Activated naive CD8-positive, alpha-beta T cell (primary cell): Measurements from ENCODE around the gene ARL1.
"Not testable (repeated sequence)": the region's sequence is repeated elsewhere in the genome, so short reads cannot be mapped to it uniquely, and the experiment has no call there.

Experiments used
- H3K27ac Mint-ChIP-seq: one replicate; pipeline ENCODE4 v1.8.0; 2021; ENCODE audit warnings: mixed read lengths
- H3K27me3 Mint-ChIP-seq: one replicate; pipeline ENCODE4 v1.8.0; 2021; ENCODE audit warnings: mixed read lengths
- H3K36me3 Mint-ChIP-seq: one replicate; pipeline ENCODE4 v1.8.0; 2021; ENCODE audit warnings: mixed read lengths
- H3K4me1 Mint-ChIP-seq: one replicate; pipeline ENCODE4 v1.8.0; 2021; ENCODE audit warnings: low read depth, mixed read lengths
- H3K4me3 Mint-ChIP-seq: one replicate; pipeline ENCODE4 v1.8.0; 2021; ENCODE audit warnings: mild to moderate bottlenecking, mixed read lengths
- H3K9me3 Mint-ChIP-seq: one replicate; pipeline ENCODE4 v1.8.0; 2021; ENCODE audit warnings: low read depth, mixed read lengths

The ARL1 gene

DNA sequence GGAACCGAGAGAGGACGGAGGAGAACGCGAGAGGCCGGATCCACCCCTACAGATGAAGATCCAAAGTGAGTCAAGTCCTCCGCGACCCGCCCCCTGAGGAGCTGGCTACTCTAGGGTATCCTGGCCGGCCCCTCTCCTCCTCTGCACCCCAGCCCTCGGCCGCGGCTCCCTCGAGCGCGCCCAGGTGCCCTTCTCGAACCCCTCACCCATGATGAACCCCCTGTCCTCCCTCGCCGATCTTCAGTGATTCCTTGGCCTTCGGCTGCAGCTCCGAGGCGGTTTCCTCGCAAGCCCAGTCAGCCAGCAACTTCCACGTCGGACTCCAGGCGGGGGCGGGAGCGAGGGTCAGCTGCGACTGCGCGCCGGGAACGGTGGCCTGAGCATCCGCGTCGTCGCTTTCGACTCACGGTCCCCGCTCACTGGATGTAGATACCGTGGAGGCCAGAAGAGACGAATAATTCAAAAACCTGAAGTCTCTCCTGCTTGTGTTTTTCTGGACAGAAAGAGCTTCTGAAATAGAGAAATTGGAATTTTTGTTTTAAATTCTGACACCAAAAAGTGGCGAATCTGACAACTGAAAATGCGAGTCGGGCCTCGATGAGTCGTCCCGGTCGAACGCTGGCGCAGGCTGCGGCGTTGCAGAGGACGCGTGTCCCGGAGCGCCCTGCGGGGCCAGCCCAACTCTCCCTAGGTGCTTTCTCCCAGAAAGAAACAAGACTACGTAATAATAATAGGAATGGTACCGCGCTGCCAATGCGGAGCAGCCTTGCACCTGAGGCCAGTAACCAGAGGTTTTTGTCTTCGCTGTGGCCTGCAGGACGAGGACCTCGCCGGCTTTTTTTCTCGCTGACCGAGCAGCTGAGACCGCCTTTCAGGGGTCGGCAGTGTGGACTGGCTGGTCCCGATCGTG, at the start of gene ARL1:
ARL1 (minus strand) TSS at position 337 of the 910 bp plus-strand sequence; CDS start at position 210, 127 bp downstream.
- H3K27ac Mint-ChIP-seq: peak within 1 kb of the TSS; percentile 98
- no peaks in the 10 kb centered on the region for H3K36me3 Mint-ChIP-seq
- H3K9me3 Mint-ChIP-seq: no peaks in the 10 kb centered on the region
- no peaks in the 10 kb centered on the region for H3K27me3 Mint-ChIP-seq
- H3K4me3 Mint-ChIP-seq: peak within 1 kb of the TSS; percentile 98
- peaks cover 27% of the 10 kb centered on the region for H3K4me1 Mint-ChIP-seq

DNA sequence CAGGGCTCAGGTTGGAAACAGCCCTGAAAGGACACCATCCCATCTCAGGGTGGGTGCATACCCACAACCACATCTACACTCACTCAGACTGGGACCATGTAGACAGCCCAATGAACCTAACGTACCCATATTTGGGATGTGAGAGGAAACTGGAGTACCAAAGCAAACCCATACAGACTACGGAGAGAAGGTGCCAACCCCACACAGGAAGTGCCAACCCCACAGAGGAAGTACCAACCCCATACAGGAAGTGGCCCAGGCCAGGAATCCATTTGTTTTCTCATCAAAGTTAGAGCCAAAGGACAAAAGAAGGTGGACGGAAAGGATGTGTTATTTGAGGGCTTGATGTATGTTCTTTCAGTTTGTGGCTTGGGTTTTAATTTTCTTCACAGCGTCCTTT, 48.1 kb upstream of the ARL1 start:
- Mint-ChIP-seq H3K4me1 (peaks cover 10% of the 10 kb centered on the region), H3K27ac (peak overlapping the region; percentile 58), H3K4me3 (peak overlapping the region; percentile 53), H3K36me3 (peaks cover 5% of the 10 kb centered on the region), H3K27me3 (no peaks in the 10 kb centered on the region), H3K9me3 (peaks cover 6% of the 10 kb centered on the region)

DNA sequence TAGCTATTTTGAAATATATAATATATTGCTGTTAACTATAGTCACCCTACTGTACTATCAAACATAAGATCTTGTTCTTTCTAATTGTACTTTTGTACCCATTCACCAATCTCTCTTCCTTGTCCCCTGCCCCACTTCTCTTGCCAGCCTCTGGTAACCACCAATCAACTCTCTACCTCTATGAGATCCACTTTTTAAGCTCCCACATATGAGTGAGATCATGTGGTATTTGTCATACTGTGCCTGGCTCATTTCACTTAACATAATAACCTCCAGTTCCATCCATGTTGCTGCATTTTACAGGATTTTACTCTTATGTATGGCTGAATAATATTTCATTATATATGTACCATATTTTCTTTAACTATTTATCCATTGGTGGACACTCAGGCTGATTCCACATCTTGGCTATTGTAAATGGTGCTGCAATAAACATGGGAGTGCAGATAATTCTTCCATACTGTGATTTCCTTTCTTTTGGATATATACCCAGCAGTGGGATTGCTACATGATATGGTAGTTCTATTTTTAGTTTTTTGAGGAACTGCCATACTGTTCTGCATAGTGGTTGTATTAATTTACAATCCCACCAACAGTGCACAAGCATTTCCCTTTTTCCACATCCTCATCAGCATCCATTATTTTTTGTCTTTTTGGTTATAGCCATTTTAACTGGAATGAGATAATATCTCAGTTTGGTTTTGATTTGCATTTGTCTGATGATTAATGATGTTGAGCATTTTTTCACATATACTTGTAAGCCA, 34.1 kb upstream of the ARL1 start:
- Mint-ChIP-seq H3K9me3 (no peaks in the 10 kb centered on the region), H3K4me1 (no peaks in the 10 kb centered on the region), H3K36me3 (no peaks in the 10 kb centered on the region), H3K27me3 (no peaks in the 10 kb centered on the region), H3K27ac (no peak overlapping the region), H3K4me3 (no peak overlapping the region)

DNA sequence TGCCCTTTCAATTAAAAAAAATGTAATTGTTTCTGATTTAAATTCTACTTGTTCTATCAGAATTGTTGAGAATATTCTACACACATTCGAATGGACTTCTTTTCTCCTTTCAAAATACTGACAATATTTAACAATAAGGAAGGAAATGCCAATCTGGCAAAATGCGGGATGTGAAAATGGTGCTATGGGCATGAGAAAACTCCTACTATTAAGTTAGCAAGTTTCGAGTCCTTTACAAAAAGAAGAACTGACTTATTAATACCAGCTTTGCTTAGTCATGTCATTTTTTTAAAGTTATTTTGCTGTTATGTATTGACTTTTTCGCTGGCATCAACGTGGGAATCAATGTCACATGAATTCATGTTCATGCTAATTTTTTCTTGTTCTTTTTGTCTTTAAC, 31.7 kb upstream of the ARL1 start:
- no peaks in the 10 kb centered on the region for H3K9me3 Mint-ChIP-seq
- H3K36me3 Mint-ChIP-seq: no peaks in the 10 kb centered on the region
- no peaks in the 10 kb centered on the region for H3K27me3 Mint-ChIP-seq
- H3K27ac Mint-ChIP-seq: no peak overlapping the region
- no peaks in the 10 kb centered on the region for H3K4me1 Mint-ChIP-seq
- H3K4me3 Mint-ChIP-seq: no peak overlapping the region

DNA sequence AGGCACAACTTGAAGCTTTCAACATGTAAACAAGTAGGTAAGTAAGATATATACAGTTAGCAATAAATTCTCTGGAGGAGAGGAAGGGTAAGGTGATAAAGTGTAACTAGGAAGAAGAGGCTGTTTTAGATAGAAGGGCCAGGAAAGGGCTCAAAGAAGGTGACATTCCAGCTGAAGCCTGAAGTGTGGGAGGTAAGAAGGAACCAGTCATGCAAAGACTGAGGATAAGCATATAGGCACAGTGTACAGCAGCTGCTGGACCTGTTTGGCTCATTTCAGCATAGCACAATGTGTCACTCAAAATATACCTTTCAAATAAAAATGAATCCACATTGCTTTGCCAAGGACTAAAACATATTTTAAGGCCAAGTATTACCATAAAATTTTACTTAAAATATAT, 28.6 kb upstream of the ARL1 start:
- H3K27me3 Mint-ChIP-seq: no peaks in the 10 kb centered on the region
- H3K4me3 Mint-ChIP-seq: no peak overlapping the region
- H3K36me3 Mint-ChIP-seq: no peaks in the 10 kb centered on the region
- H3K27ac Mint-ChIP-seq: no peak overlapping the region
- no peaks in the 10 kb centered on the region for H3K9me3 Mint-ChIP-seq
- no peaks in the 10 kb centered on the region for H3K4me1 Mint-ChIP-seq

DNA sequence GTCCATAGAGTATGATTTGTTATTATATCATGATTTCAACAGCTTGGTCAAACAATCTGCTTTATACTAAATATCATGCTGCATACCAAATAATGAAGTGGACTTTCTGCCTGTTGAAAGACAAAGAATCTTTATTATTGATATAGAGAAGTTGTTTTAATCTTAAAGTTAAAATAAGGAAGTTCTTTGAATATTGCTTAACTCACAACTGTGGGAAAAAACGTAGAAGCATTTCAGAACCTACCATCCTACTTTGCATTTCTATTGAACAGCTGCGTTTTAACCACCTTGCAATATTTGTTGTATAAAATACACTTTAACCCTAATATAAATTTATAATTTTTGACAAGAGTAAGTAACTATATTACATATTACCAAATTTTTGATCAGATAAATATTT, 22.9 kb upstream of the ARL1 start:
- no peaks in the 10 kb centered on the region for H3K9me3 Mint-ChIP-seq

DNA sequence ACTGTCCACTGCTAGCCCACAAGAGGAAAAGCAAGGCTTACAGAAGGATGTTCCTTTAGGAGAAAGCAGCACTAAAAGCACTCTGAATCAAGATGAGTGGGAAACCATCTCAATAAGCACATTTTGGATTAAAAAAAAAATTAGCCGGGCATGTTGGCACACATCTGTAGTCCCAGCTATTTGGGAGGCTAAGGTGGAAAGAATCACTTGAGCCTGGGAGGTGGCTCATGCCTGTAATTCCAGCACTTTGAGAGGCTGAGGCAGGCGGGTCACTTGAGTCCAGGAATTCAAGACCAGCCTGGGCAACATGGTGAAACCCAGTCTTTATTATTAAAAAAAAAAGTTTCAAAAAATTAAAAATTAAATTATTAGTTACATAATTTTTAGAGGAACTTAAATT, 17.0 kb upstream of the ARL1 start:
- H3K27ac Mint-ChIP-seq: no peak overlapping the region
- H3K4me3 Mint-ChIP-seq: no peak overlapping the region
- no peaks in the 10 kb centered on the region for H3K4me1 Mint-ChIP-seq
- H3K27me3 Mint-ChIP-seq: peaks cover 10% of the 10 kb centered on the region
- peaks cover 6% of the 10 kb centered on the region for H3K36me3 Mint-ChIP-seq
- H3K9me3 Mint-ChIP-seq: no peaks in the 10 kb centered on the region

More for the DNA sequence above, 22.9 kb upstream of the ARL1 start:
- Mint-ChIP-seq H3K27me3 (peaks cover 6% of the 10 kb centered on the region), H3K4me1 (no peaks in the 10 kb centered on the region), H3K27ac (no peak overlapping the region), H3K4me3 (no peak overlapping the region), H3K36me3 (peaks cover 4% of the 10 kb centered on the region)

DNA sequence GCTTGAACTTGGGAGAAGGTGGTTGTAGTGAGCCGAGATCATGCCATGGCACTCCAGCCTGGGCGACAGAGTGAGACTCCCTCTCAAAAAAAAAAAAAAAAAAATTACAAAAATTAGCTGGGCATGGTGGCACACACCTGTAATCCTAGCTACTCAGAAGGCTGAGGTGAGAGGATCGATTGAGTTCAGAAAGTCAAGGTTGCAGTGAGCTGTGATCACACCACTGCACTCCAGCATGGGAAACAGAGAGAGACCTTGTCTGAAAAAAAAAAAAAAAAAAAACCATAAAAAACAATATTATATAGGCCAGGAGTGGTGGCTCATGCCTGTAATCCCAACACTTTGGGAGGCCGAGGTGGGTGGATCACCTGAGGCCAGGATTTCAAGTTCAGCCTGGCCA, 14.5 kb upstream of the ARL1 start:
- not testable (repeated sequence) for H3K27me3 Mint-ChIP-seq, H3K9me3 Mint-ChIP-seq, H3K36me3 Mint-ChIP-seq, H3K27ac Mint-ChIP-seq, H3K4me1 Mint-ChIP-seq, H3K4me3 Mint-ChIP-seq

DNA sequence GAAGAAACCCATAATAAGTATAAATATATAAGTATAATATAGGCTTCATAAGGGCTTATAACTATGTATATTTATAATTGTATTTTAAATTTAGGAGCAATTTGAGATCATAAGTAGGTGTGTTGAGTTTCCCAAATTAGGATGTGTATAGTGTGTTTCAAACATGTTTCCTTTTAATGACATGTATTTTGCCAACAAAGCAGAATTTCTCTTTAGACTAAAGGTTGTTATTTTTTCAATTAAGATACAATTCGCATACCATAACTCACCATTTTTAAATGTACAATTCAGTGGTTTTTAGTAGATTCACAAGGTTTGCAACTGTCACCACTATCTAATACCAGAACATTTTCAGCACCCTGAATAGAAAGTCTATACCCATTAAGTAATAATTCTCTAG, 7.7 kb upstream of the ARL1 start:
- Mint-ChIP-seq H3K4me3 (no peak overlapping the region), H3K36me3 (no peaks in the 10 kb centered on the region), H3K4me1 (no peaks in the 10 kb centered on the region), H3K27me3 (no peaks in the 10 kb centered on the region), H3K27ac (no peak overlapping the region), H3K9me3 (no peaks in the 10 kb centered on the region)

DNA sequence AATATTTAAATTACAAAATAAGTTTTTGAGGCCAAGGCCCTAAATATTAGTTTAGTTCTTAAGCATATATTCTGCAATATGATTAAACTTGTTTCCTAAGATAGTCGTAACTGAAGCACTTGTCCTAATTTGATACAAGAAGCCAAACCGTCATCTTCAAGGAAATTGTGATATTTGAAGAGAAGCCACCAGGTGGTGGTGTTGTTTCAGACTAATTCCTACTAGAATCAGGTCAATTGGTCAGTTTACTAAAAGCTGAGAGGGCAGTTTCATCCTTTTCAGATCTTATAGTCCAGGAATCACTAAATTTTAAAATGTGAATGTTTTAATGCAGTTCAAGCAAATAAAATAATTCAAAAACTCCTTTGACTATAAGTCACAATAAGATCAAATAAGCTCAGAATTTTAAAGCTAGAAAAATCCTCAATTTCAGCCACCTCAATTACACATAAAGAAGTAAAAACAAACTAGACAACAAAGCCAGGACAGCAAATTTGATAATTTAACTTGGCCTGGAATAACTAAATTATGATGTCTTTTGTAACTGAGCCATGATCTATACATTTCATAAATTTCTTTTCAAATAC, 7.1 kb upstream of the ARL1 start:
- Mint-ChIP-seq H3K4me1 (no peaks in the 10 kb centered on the region), H3K36me3 (no peaks in the 10 kb centered on the region), H3K9me3 (no peaks in the 10 kb centered on the region), H3K27ac (no peak overlapping the region), H3K4me3 (no peak overlapping the region), H3K27me3 (no peaks in the 10 kb centered on the region)

DNA sequence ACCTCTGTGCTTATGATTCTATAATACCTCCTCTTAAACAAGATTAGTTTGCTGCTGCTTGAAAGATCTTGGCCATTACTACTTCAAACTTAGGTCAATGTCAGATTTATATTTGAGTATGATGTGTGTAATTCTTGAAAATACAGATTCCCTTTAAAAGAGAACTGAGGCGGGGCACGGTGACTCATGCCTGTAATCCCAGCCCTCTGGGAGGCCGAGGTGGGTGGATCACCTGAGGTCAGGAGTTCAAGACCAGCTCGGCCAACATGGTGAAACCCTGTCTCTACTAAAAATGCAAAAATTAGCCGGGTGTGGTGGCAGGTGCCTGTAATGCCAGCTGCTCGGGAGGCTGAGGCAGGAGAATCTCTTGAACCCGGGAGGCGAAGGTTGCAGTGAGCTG, 2.6 kb upstream of the ARL1 start:
- not testable (repeated sequence) for H3K27me3 Mint-ChIP-seq, H3K9me3 Mint-ChIP-seq, H3K36me3 Mint-ChIP-seq, H3K4me3 Mint-ChIP-seq, H3K27ac Mint-ChIP-seq
- peaks cover 18% of the 10 kb centered on the region for H3K4me1 Mint-ChIP-seq

DNA sequence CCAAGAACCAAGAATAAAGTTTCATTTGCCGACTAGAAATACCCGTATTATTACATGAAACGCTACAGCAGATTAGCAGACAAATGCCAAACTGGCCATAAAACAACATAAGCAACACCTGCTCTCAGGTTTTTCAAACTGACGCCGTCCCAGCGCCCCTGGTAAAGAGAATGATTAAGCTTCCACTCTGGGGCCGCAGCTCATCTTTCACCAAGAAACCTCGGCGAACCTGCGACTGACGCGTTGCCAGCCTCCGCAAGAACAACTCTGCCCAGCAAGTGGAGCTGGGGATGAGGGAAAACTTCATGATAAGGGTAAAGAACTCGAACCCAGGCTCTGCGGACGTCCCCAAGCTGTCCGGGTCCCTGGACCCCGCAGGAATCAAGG, 530 bp downstream of the ARL1 start:
- Mint-ChIP-seq H3K4me1 (peaks cover 28% of the 10 kb centered on the region), H3K36me3 (no peaks in the 10 kb centered on the region), H3K4me3 (peak overlapping the region; percentile 98), H3K27ac (peak overlapping the region; percentile 98), H3K9me3 (no peaks in the 10 kb centered on the region), H3K27me3 (no peaks in the 10 kb centered on the region)

DNA sequence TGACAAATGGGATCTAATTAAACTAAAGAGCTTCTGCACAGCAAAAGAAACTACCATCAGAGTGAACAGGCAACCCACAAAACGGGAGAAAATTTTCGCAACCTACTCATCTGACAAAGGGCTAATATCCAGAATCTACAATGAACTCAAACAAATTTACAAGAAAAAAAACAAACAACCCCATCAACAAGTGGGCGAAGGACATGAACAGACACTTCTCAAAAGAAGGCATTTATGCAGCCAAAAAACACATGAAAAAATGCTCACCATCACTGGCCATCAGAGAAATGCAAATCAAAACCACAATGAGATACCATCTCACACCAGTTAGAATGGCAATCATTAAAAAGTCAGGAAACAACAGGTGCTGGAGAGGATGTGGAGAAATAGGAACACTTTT, 16.4 kb downstream of the ARL1 start:
- not testable (repeated sequence) for H3K4me3 Mint-ChIP-seq, H3K4me1 Mint-ChIP-seq, H3K27me3 Mint-ChIP-seq, H3K27ac Mint-ChIP-seq, H3K9me3 Mint-ChIP-seq
- H3K36me3 Mint-ChIP-seq: peaks cover 35% of the 10 kb centered on the region

DNA sequence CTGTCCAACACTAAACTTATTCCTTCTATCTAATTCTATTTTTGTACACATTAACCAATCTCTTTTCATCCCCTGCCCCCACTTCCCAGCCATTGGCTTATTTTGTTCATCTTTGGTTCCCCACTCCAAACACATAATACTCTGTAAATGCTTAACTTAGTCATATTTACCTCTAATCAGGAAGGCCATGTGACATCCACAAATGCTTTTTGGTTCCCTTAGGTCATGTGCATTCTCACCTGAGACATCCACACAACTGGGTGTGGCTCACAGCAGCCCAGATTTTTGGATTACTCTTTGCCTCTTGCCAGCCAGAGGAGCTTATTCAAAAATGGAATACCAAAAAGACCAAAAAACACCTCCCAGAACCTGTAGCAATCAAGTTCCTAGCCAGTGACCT, 28.4 kb downstream of the ARL1 start:
- Mint-ChIP-seq H3K9me3 (no peaks in the 10 kb centered on the region), H3K27ac (no peak overlapping the region), H3K27me3 (no peaks in the 10 kb centered on the region), H3K4me1 (no peaks in the 10 kb centered on the region), H3K4me3 (no peak overlapping the region), H3K36me3 (peaks cover 18% of the 10 kb centered on the region)

DNA sequence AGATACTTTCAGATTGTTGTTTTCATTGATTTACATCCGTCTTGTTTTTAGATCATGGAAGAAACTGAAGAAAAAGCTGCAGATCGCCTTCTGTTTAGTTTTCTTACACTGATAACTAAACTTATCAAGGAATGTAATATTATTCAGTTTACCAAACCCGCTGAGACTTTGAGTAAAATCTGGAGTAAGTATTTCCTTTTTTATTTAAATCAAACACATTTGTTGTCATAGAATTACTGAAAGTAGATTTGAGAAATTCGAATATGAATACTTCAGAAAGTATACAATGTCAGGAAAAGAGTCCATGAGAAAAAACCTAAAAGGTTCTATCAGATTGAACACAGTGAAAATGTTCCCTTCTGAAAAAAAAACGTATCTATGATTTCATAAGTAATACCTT, 32.0 kb downstream of the ARL1 start:
- H3K9me3 Mint-ChIP-seq: no peaks in the 10 kb centered on the region
- no peak overlapping the region for H3K27ac Mint-ChIP-seq
- H3K27me3 Mint-ChIP-seq: no peaks in the 10 kb centered on the region
- H3K4me3 Mint-ChIP-seq: no peak overlapping the region
- H3K4me1 Mint-ChIP-seq: no peaks in the 10 kb centered on the region
- peaks cover 22% of the 10 kb centered on the region for H3K36me3 Mint-ChIP-seq
